Measurements from ENCODE around the gene CFAP46. TPM values are rescaled to one million over a fixed set of nuclear protein-coding genes. Genes with fewer than 3 reads are reported as not detected.

The CFAP46 gene
- total and polyA plus RNA-seq, 10 of the 15 experiments (the other 5 are each of a cell fraction or from before 2014, with no cell fraction given): 0.01 to 0.18 (median 0.03) TPM; not detected in 7

GRCh38 chr10:132951926-132952325 is 9.6 kb upstream of the CFAP46 start:
- no peaks in the 10 kb centered on the region for H3K4me1 ChIP-seq (ENCODE audit: control insufficient read depth, insufficient read depth, low read length)
- ATAC-seq: no peak
- no peaks in the 10 kb centered on the region for H3K9me3 ChIP-seq (replicated peaks; ENCODE audit: control insufficient read depth, insufficient read depth, low read length)
- RAD21 ChIA-PET (ENCODE audit: unreplicated experiment): no interaction called here
- no TSS peak for BruUV-seq (replicated peaks)
- in situ Hi-C loops (cut with MboI) (no loop called here), intact Hi-C loops (cut with micrococcal nuclease; ENCODE audit: unreplicated experiment) (no loop called here)
- H3K36me3 ChIP-seq (ENCODE audit: control insufficient read depth in 2 of 2, insufficient read depth in 2 of 2, low read length in 1 of 2): no peaks in the 10 kb centered on the region
- TF ChIP-seq CUX1 (IDR thresholded peaks at IDR 0.05; ENCODE audit: insufficient replicate concordance, low read depth, low read length) (no peak), EP300 (IDR thresholded peaks at IDR 0.05; ENCODE audit: borderline replicate concordance in 1 of 2, control insufficient read depth in 1 of 2, low read depth in 2 of 2, low read length in 2 of 2) (no peak), MAX (IDR thresholded peaks at IDR 0.05; ENCODE audit: low read depth, low read length) (no peak), BCL11A (IDR thresholded peaks at IDR 0.05; ENCODE audit: low read depth, low read length) (no peak), NFYA (IDR thresholded peaks at IDR 0.05; ENCODE audit: borderline replicate concordance, low read depth, low read length) (no peak), POLR2AphosphoS5 (IDR thresholded peaks at IDR 0.05; ENCODE audit: low read length) (no peak), JUNB (IDR thresholded peaks at IDR 0.05) (no peak), ATF7 (IDR thresholded peaks at IDR 0.05; ENCODE audit: low read depth) (no peak), CBX3 (IDR thresholded peaks at IDR 0.05; ENCODE audit: borderline replicate concordance, low read depth) (no peak)
- TF ChIP-seq, protein P1, sequence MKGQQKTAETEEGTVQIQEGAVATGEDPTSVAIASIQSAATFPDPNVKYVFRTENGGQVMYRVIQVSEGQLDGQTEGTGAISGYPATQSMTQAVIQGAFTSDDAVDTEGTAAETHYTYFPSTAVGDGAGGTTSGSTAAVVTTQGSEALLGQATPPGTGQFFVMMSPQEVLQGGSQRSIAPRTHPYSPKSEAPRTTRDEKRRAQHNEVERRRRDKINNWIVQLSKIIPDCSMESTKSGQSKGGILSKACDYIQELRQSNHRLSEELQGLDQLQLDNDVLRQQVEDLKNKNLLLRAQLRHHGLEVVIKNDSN (IDR thresholded peaks at IDR 0.05; ENCODE audit: borderline replicate concordance, extremely low read length, insufficient read depth, low read depth, low read length): no peak
- CTCF ChIA-PET: no interaction called here
- no peaks in the 10 kb centered on the region for H3K27me3 ChIP-seq (replicated peaks in 1 of 2; ENCODE audit: control insufficient read depth in 2 of 2, insufficient read depth in 2 of 2, low read length in 1 of 2)
- FAIRE-seq: no peak
- H2AFZ ChIP-seq (ENCODE audit: control insufficient read depth, low read depth, low read length): no peak overlapping the region
- no peak overlapping the region for H3K27ac ChIP-seq (ENCODE audit: control insufficient read depth, insufficient read depth)
- H3K4me2 ChIP-seq (ENCODE audit: control insufficient read depth, insufficient read depth): no peak overlapping the region
- DNase-seq (ENCODE audit: low read depth, low spot score): no peak
- H3K9ac ChIP-seq (ENCODE audit: control insufficient read depth, insufficient read depth, low read length): no peak overlapping the region
- 27% methylated on average over 12 of the region's 12 CpGs for WGBS (ENCODE audit: insufficient coverage, insufficient replicate concordance, low lambda C conversion rate, missing lambda C conversion rate)
- no peak overlapping the region for H3K4me3 ChIP-seq
- POLR2A ChIA-PET: no interaction called here
- H4K20me1 ChIP-seq (ENCODE audit: control insufficient read depth, insufficient read depth): no peaks in the 10 kb centered on the region
- SMC1A ChIA-PET (ENCODE audit: uncharacterized antibody, unreplicated experiment): no interaction called here
- H3K79me2 ChIP-seq (ENCODE audit: control insufficient read depth, insufficient read depth, low read length): no peaks in the 10 kb centered on the region
